Liver (tissue), 3 donors: ENCODE data around the gene CCR7.

ENCODE experiments used
- ATF3 ChIP-seq: IDR thresholded peaks from 2 replicates; pipeline ENCODE4 v1.6.1; 2016; ENCODE audit warnings: antibody characterized with exemption
- CTCF ChIP-seq: fragments of 150-350 bp; IDR thresholded peaks from 2 replicates; pipeline ENCODE4 v1.5.1; 2017; ENCODE audit warnings: improper control_type of control experiment, low read depth, low read length; ENCODE audit not compliant: missing input control
- MAX ChIP-seq: IDR thresholded peaks from 2 replicates; pipeline ENCODE4 v1.6.1; 2016; ENCODE audit warnings: antibody characterized with exemption
- REST ChIP-seq: IDR thresholded peaks from 2 replicates; pipeline ENCODE4 v1.6.1; 2016; ENCODE audit warnings: antibody characterized with exemption, mild to moderate bottlenecking
- SP1 ChIP-seq: IDR thresholded peaks from 2 replicates; pipeline ENCODE4 v1.6.1; 2018; ENCODE audit warnings: antibody characterized with exemption, mild to moderate bottlenecking
- TAF1 ChIP-seq: conservative IDR thresholded peaks from 2 replicates; pipeline ENCODE4 v1.6.1; 2016; ENCODE audit warnings: antibody characterized with exemption, mild to moderate bottlenecking
- YY1 ChIP-seq: IDR thresholded peaks from 2 replicates; pipeline ENCODE4 v1.6.1; 2016; ENCODE audit warnings: antibody characterized with exemption, mild to moderate bottlenecking
- ZBTB33 ChIP-seq: IDR thresholded peaks from 2 replicates; pipeline ENCODE4 v1.6.1; 2016; ENCODE audit warnings: antibody characterized with exemption
- donor health status: healthy.
- donor health status: healthy.

GRCh38 chr17:40538936-40539705 lies 26.2 kb downstream of the CCR7 start:
- TF ChIP-seq CTCF, result no peak
- no peak for TF ChIP-seq YY1
- TF ChIP-seq ATF3, result no peak
- TF ChIP-seq REST, result no peak
- no peak for TF ChIP-seq MAX
- TF ChIP-seq TAF1, result no peak
- TF ChIP-seq SP1, result no peak
- no peak for TF ChIP-seq ZBTB33
